Kidney (tissue), 14 donors: ENCODE data around the gene METAP1. TPM values are rescaled to one million over a fixed set of nuclear protein-coding genes. Genes with fewer than 3 reads are reported as not detected.

Source experiments
- DNase-seq, 5 donors: peaks; one replicate each; pipeline ENCODE4 v3.0.0-alpha.2; 2013 to 2020
- FAIRE-seq: peaks from 2 replicates; lab custom pipeline; 2012; peaks lifted over from hg19 to GRCh38; lab: Jason Lieb, UNC
- H3K27ac ChIP-seq, 2 donors: one replicate each; pipeline ENCODE4 v1.7.0; 2013; ENCODE audit warnings: low read depth in 2 of 2, low read length in 2 of 2, inconsistent platforms in 1 of 2
- H3K27me3 ChIP-seq: one replicate; pipeline ENCODE4 v1.7.1; 2013; ENCODE audit warnings: low read length, inconsistent platforms; ENCODE audit not compliant: control insufficient read depth, insufficient read depth
- H3K36me3 ChIP-seq, 3 donors: one replicate each; pipeline versions ENCODE4 v1.7.0 to v1.7.1; 2013; ENCODE audit warnings: low read length in 3 of 3, control low read depth in 1 of 3, inconsistent platforms in 1 of 3; ENCODE audit not compliant: insufficient read depth in 3 of 3, control insufficient read depth in 2 of 3
- H3K4me1 ChIP-seq, 3 donors: one replicate each; pipeline versions ENCODE4 v1.7.0 to v1.7.1; 2013; ENCODE audit warnings: low read length in 3 of 3, inconsistent platforms in 1 of 3, low read depth in 1 of 3; ENCODE audit not compliant: control insufficient read depth in 2 of 3, insufficient read depth in 2 of 3
- H3K4me3 ChIP-seq, 3 donors: one replicate each; pipeline versions ENCODE4 v1.7.0 to v1.8.1; 2013; ENCODE audit warnings: low read length in 3 of 3, control low read depth in 1 of 3, inconsistent platforms in 1 of 3
- H3K9ac ChIP-seq, 3 donors: one replicate each; pipeline versions ENCODE4 v1.7.0 to v1.7.1; 2013; ENCODE audit warnings: low read length in 3 of 3, control low read depth in 1 of 3, inconsistent platforms in 1 of 3
- H3K9me3 ChIP-seq, 3 donors: one replicate each; pipeline versions ENCODE4 v1.7.0 to v1.7.1; 2013; ENCODE audit warnings: low read length in 3 of 3, control low read depth in 1 of 3, inconsistent platforms in 1 of 3; ENCODE audit not compliant: control insufficient read depth in 2 of 3, insufficient read depth in 1 of 3
- intact Hi-C: fragments of 100-400 bp; cut with DNase I; formaldehyde crosslinking; loops from one replicate; pipeline ENCODE4 v1.11.1; 2022
- polyA plus RNA-seq: library from polyadenylated mRNA; stranded (reverse); fragments of 350-450 nt; fragmentation: Illumina TruSeq; extraction: RNeasy Lipid Tissue Mini Kit (QIAGEN cat#74804); gene quantifications from one replicate; pipeline ENCODE4 v1.2.3, GENCODE V29; 2014; ENCODE audit warnings: low read depth, low replicate concordance; ENCODE audit not compliant: insufficient read depth
- total RNA-seq: library from RNA; stranded (reverse); fragmentation: NEBNext Ultra II Directional; extraction: Animal tissue kit (Norgen Biotek cat#: 25700); gene quantifications from one replicate; pipeline ENCODE4 v1.2.1, GENCODE V29; 2021
- TF ChIP-seq, protein P1 (sequence below): IDR thresholded peaks from 3 replicates; pipeline ENCODE4 v1.5.1; 2012; ENCODE audit warnings: mild to moderate bottlenecking, moderate library complexity, borderline replicate concordance; ENCODE audit not compliant: insufficient read depth; ENCODE audit errors: extremely low read depth
- donor health status: control.
- donor health status: control.
- donor health status: control.
- donor health status: control.
- donor health status: control.
- donor health status: DM: yes; HTN: yes; CAD: no.
- donor health status: Normal renal cell carcinoma (clear cell type).

Gene METAP1
- total and polyA plus RNA-seq, 2 donors from 2014 or later = 22.7 to 33.8 TPM

GRCh38 chr4:99038213-99038612, 42.7 kb downstream of the METAP1 start:
- Histone ChIP-seq H3K4me3 (no peak overlapping the region), H3K27me3 (no peaks in the 10 kb centered on the region), H3K36me3 (no peaks in the 10 kb centered on the region), H3K9me3 (no peaks in the 10 kb centered on the region), H3K4me1 (no peaks in the 10 kb centered on the region), H3K27ac (no peak overlapping the region), H3K9ac (no peak overlapping the region)
- TF ChIP-seq, protein P1, sequence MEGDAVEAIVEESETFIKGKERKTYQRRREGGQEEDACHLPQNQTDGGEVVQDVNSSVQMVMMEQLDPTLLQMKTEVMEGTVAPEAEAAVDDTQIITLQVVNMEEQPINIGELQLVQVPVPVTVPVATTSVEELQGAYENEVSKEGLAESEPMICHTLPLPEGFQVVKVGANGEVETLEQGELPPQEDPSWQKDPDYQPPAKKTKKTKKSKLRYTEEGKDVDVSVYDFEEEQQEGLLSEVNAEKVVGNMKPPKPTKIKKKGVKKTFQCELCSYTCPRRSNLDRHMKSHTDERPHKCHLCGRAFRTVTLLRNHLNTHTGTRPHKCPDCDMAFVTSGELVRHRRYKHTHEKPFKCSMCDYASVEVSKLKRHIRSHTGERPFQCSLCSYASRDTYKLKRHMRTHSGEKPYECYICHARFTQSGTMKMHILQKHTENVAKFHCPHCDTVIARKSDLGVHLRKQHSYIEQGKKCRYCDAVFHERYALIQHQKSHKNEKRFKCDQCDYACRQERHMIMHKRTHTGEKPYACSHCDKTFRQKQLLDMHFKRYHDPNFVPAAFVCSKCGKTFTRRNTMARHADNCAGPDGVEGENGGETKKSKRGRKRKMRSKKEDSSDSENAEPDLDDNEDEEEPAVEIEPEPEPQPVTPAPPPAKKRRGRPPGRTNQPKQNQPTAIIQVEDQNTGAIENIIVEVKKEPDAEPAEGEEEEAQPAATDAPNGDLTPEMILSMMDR = no peak
- FAIRE-seq = no peak
- no peak for DNase-seq
- intact Hi-C loops = no loop called here

DNA sequence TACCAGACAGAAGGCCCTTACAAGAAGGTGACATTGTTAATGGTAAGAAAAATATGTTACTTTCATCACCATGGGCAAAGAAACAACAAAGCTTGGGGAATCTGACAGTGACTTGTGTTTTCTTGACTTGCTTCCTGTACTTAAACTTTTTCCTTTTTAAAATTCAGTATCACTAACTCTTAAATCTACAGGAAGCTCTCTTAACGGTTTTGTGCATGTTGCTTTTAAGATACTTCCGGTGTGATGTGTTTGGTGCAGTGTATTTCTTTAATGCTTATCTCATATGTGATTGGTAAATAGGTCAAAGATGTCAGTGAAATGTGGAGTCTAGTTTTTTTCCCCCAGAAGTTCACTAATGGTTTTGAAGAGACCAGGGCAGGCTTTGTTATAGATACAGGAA, 47.8 kb downstream of the METAP1 start:
- DNase-seq = no peak
- Histone ChIP-seq H3K27me3 (no peaks in the 10 kb centered on the region), H3K36me3 (peaks cover 0 to 3% (median 0%) of the 10 kb centered on the region in 3 donors), H3K9me3 (no peaks in the 10 kb centered on the region), H3K4me1 (no peaks in the 10 kb centered on the region), H3K4me3 (no peak overlapping the region), H3K27ac (no peak overlapping the region), H3K9ac (no peak overlapping the region)
- no peak for FAIRE-seq
- TF ChIP-seq, protein P1 = no peak
- intact Hi-C loops = no loop called here

- Histone ChIP-seq H3K9me3 (no peaks in the 10 kb centered on the region), H3K4me3 (no peak overlapping the region), H3K27ac (no peak overlapping the region), H3K36me3 (peaks cover 6 to 9% (median 8%) of the 10 kb centered on the region in 3 donors), H3K27me3 (no peaks in the 10 kb centered on the region), H3K4me1 (no peaks in the 10 kb centered on the region), H3K9ac (no peak overlapping the region)
- FAIRE-seq (no peak), DNase-seq (no peak)
- intact Hi-C loops = no loop called here
- TF ChIP-seq, protein P1 = no peak
These were observed 52.2 kb downstream of the METAP1 start for GRCh38 chr4:99047710-99048109.

- FAIRE-seq (no peak), DNase-seq (no peak)
- Histone ChIP-seq H3K27ac (no peak overlapping the region), H3K27me3 (no peaks in the 10 kb centered on the region), H3K36me3 (peaks cover 7 to 9% (median 8%) of the 10 kb centered on the region in 3 donors), H3K9ac (no peak overlapping the region), H3K9me3 (no peaks in the 10 kb centered on the region), H3K4me1 (peaks cover 0 to 8% (median 0%) of the 10 kb centered on the region in 3 donors), H3K4me3 (no peak overlapping the region)
- TF ChIP-seq, protein P1 = no peak
- intact Hi-C loops = loop anchor here (10.0 kb wide), 1 partner anchor 48 kb away; no protein-coding TSS in a partner anchor
These were observed 57.4 kb downstream of the METAP1 start for GRCh38 chr4:99052902-99053301.
